Stimulated activated CD4-positive, alpha-beta T cell treated with anti-CD3 and anti-CD28 coated beads, Interleukin-1b, Interleukin-23, amount 100 ng/mL, for 24 hours (primary cell): ENCODE measurements around the gene NOTCH2.
"Not testable (repeated sequence)": the region's sequence is repeated elsewhere in the genome, so short reads cannot be mapped to it uniquely, and the experiment has no call there.

ENCODE experiments used
- DNase-seq, 4 experiments: peaks; one replicate each; pipeline ENCODE4 v3.0.0-alpha.2; 2020; ENCODE audit warnings: low read depth in 4 of 4, low spot score in 1 of 4

NOTCH2 gene

GRCh38 chr1:120069067-120069919 lies at the start of gene NOTCH2:
Gene NOTCH2 (minus strand): TSS chr1:120069662. CDS start chr1:120069406, 256 bp downstream.
- peak; percentile 1 to 44 (median 24) for DNase-seq

DNA sequence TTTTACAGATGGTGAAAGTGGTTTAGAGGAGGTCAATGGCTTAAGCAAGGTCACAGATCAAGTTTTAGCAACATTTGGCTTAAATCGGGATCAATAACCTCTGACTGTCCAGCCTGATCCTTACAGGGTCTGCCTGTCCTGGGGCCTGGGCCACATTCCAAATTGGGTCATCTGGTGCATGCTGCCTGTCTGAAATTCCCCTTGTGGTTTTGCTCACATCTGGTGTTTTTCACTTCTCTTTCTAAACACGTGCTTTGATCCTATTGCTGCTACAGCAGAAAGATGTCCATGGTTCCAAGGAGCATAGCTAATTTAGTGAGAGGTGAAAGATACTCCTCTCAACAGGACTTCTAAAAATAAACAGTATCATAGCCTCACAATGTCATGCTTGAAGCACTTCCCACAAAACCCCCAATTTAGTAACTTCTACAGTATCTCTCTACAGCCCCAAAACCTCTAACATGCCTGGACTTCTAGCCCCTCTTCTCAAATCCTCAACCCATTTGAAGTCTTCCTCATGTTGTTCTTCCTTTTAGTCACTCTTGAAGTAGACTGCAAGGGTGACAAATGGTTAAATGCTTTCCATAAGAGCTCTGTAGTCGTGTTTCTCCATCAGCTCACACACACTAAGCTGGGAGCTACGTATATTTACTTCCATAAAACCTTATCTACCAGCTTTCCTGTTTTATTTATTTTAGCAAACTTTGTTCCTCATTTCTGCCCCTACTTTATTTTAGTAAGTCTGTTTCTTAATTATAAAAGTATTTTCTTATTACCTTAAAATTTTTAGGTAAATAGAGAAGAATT lies 48.1 kb upstream of the NOTCH2 start:
- not testable (repeated sequence) for DNase-seq

- not testable (repeated sequence) for DNase-seq
These were observed 46.6 kb upstream of the NOTCH2 start for GRCh38 chr1:120116094-120116493.

- DNase-seq: not testable (repeated sequence)
These were observed 43.7 kb upstream of the NOTCH2 start for GRCh38 chr1:120113134-120113533.

DNA sequence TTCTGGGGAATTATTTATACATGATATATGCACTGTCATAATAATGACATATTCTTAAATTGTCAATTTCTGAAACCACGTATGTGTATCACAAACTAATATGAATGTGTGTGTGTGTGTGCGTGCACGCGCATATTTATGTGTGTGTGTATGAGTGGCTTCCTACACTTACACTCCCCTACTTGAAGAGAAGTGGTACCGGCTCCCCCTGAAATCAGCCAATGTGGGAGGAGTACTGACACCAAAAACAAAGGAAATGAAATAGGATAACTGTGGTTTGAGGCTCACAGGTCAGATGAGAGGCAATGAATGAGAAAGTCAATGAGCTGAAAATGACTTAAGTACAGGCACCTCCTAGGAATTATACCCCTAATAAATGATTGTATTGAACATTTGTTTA lies 42.8 kb upstream of the NOTCH2 start:
- DNase-seq: not testable (repeated sequence)

GRCh38 chr1:120111771-120112170 lies 42.3 kb upstream of the NOTCH2 start:
- DNase-seq: not testable (repeated sequence)

- not testable (repeated sequence) for DNase-seq
These were observed 41.5 kb upstream of the NOTCH2 start for GRCh38 chr1:120111008-120111407.

GRCh38 chr1:120109656-120110055 lies 40.2 kb upstream of the NOTCH2 start:
- DNase-seq: not testable (repeated sequence)

- DNase-seq: not testable (repeated sequence)
These were observed 39.7 kb upstream of the NOTCH2 start for GRCh38 chr1:120109180-120109579.

DNA sequence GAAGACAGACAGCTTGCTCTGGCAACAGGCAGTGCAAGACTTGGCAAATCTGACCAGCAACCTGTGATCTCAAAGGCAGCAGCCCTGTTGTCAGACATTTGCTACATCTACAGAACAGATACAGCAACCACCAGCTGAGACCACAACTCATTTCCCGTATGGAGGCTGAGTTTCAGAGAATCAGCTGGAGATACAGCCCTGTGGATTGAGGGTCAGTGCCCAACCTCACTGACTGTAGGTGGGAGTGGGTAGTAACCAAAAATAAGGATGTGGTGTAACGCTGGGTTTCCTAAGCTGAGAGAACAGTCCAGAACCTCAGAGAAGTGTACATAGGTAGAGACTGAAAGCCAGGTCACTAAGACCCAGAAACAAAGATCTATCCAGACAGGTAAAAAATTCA lies 35.8 kb upstream of the NOTCH2 start:
- not testable (repeated sequence) for DNase-seq

DNA sequence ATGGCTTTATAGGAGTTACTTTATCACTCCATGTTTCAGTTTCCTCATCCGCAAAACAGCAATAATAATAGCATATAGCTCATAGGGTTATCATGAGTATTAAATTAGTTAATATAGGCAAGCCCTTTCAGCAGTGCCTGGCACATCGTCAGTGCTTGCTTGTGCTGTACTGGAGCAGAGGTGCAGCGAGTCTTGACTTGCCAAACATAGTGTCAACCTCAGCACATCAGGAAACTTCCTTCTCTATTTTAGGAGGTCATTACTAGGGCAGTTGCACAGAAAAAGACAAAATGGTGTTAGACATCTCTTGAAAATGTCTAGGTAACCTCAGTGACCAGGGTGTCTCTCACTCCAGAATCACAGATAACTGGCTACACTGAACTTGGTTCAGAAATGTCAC lies 34.3 kb upstream of the NOTCH2 start:
- not testable (repeated sequence) for DNase-seq

- not testable (repeated sequence) for DNase-seq
These were observed 32.1 kb upstream of the NOTCH2 start for GRCh38 chr1:120101593-120101992.

- not testable (repeated sequence) for DNase-seq
These were observed 31.1 kb upstream of the NOTCH2 start for GRCh38 chr1:120100590-120100989.

DNA sequence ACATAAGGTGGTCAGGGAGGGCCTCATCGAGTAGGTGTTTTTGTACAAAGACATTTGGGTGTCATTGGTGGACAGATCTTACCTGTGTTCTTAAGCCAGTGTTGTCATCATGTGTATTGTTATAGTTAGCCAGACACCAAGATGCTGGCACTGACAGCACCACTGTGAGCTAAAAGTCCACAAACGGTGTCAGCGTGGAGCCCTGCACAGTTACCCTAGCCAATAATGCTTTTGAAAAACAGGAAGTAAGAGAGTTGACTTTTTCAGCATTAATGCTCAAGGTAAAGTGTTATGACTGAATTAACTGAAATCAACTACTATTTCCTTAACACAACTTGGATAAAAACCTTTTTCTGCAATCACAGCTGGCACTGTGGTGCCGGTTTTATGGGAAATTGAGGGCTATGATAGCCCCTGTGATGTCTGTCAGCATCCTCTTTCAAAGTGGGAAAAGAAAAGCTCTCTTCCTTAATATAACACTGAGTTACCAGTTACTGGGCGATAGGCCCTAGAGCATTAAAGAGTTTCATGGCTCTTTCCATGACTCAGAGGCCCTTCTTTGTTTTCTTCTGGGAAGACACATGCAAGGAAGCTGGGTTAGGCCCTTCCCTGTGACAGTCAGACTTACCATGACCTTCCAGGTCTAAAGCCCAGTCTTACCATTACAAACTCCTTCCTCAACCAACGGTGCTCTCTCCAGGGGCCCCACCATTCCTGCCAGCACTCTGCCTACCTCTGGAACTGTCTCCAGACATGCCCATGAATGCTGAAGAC lies 29.7 kb upstream of the NOTCH2 start:
- DNase-seq: not testable (repeated sequence)

- not testable (repeated sequence) for DNase-seq
These were observed 27.6 kb upstream of the NOTCH2 start for GRCh38 chr1:120096981-120097545.

- DNase-seq: not testable (repeated sequence)
These were observed 24.2 kb upstream of the NOTCH2 start for GRCh38 chr1:120093548-120094181.

DNA sequence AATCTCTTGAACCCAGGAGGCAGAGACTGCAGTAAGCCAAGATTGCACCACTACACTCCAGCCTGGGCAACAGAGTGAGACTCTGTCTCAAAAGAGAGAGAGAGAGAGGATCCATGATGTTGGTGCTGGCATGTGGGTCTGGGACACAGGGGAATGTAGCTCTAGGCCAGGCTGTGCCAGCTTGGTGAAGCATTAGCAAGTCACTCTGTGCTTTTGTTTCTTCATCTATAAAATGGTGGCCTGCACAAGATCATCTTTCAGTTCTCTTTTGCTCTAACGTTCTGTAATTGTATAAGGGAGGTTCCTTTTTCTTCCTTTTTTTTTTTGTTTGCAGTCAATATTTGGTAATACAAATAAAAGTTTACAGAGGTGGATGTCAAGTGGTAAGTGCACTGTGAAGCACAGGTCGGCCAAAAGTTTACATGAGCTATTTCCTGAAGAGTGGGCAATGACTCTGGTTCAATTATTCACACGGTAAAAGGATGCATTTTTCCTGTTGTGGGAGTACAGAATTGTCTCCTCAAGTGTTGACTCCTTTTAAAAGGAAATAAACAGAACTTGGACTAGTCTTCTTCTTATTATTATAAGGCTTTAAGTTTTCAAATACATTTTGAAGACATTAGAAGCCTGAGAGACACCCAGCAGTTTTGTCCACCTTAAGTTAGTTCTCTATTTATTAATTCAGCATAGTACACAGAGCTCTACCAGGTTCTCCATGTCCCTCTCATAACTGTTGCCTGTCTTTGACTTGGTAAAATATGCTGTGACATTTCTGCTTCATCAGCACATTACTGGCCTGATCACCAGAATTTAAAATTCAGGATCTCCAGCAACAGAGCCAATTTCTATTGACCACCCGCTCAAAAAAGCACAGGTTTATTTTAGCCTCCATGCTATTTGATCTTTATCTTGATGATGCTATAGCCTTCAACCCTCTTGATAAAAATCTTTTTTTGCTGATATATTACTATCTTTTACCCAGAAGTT lies 23.1 kb upstream of the NOTCH2 start:
- not testable (repeated sequence) for DNase-seq

DNA sequence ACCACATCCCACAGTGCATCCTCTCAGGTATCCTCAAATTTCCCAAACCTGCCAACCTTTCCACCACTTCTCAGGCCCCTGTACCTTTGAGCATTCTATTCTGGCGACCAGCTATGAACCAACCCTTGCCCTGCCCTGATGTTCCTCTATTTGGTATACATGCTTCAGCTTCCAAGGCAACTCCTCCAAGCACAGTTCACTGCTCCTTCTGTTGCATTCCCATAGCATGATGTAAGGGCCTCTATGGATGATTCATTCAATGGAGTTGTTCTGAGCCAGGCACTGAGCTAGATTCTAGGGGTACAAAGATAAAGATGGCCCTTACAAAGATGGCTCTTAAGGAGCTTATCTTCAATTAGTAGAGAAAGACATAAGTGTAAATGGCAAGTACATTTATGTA lies 21.4 kb upstream of the NOTCH2 start:
- not testable (repeated sequence) for DNase-seq

DNA sequence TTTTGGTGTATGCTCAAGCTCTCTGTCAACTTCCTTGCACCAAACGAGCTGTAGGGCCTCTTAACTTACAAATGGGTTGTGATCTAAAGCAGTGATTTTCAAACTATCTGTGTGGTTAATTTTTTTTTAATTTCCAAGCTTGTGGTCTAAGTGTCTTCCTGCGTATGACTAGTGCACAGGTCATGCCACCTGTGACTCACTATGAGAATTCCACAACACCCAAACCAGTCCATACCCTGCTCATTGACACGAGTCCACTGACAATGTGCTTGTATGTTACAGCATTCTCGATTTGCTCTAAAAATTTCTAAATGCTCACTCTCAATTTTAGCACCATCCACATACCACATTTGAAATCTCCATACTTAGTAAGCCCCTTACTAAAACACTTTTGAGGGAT lies 18.5 kb upstream of the NOTCH2 start:
- peak in 2 of 4 experiments; percentile 1 to 27 for DNase-seq
